ENCODE data around the gene LRRC8E. TPM values are rescaled to one million over a fixed set of nuclear protein-coding genes. Genes with fewer than 3 reads are reported as not detected.

Gene LRRC8E
- total RNA-seq, 1 donor from 2014 or later: not detected

- Mint-ChIP-seq H3K4me3 (peak overlapping the region; percentile 86), H3K27ac (peak overlapping the region; percentile 93), H3K4me1 (ENCODE audit: low read depth) (peaks cover 24% of the 10 kb centered on the region), H3K9me3 (no peaks in the 10 kb centered on the region), H3K27me3 (ENCODE audit: insufficient read depth) (peaks cover 12% of the 10 kb centered on the region), H3K36me3 (ENCODE audit: low read depth) (peaks cover 3% of the 10 kb centered on the region)
- intact Hi-C loops (cut with micrococcal nuclease): loop anchor here (2.0 kb wide), 1 partner anchor 725 kb away; no protein-coding TSS in a partner anchor
- no peak for DNase-seq (ENCODE audit: low spot score)
Measured at GRCh38 chr19:7921302-7921966, 33.1 kb downstream of the LRRC8E start.

DNA sequence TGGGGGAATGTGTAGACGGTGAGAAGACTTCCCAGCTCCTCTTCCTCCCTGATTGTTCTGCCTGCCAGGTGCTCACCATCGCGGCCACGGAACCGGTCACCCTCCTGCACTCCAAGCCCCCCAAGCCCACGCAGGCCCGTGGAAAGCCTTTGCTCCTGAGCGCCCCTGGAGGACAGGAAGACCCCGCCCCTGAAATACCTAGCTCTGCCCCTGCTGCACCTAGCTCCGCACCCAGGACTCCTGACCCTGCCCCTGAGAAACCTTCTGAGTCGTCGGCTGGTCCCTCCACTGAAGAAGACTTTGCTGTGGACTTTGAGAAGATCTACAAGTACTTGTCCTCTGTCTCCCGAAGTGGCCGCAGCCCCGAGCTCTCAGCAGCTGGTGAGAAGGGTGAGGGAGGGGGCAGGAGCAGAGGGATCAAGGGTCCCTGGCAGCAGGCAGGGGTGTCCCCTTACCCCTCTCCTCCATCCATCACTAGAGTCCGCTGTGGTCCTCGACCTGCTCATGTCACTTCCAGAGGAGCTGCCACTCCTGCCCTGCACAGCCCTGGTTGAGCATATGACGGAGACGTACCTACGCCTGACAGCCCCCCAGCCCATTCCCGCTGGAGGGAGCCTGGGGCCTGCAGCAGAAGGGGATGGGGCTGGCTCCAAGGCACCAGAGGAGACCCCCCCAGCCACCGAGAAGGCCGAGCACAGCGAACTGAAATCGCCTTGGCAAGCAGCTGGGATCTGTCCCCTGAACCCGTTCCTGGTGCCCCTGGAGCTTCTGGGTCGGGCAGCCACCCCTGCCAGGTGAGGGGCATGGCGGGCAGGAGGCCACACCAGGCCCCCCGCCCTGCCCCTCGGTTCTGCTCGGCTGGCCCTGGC, 33.9 kb downstream of the LRRC8E start:
- no peak for DNase-seq (ENCODE audit: low spot score)
- Mint-ChIP-seq H3K27ac (no peak overlapping the region), H3K27me3 (ENCODE audit: insufficient read depth) (peaks cover 12% of the 10 kb centered on the region), H3K4me1 (ENCODE audit: low read depth) (peaks cover 26% of the 10 kb centered on the region), H3K9me3 (no peaks in the 10 kb centered on the region), H3K4me3 (peak overlapping the region; percentile 86), H3K36me3 (ENCODE audit: low read depth) (peaks cover 5% of the 10 kb centered on the region)
- intact Hi-C loops (cut with micrococcal nuclease): loop anchor here (2.0 kb wide), 1 partner anchor 725 kb away; no protein-coding TSS in a partner anchor

GRCh38 chr19:7922836-7923195, 34.5 kb downstream of the LRRC8E start:
- Mint-ChIP-seq H3K27me3 (ENCODE audit: insufficient read depth) (peaks cover 12% of the 10 kb centered on the region), H3K4me1 (ENCODE audit: low read depth) (peaks cover 26% of the 10 kb centered on the region), H3K27ac (no peak overlapping the region), H3K9me3 (no peaks in the 10 kb centered on the region), H3K36me3 (ENCODE audit: low read depth) (peaks cover 5% of the 10 kb centered on the region), H3K4me3 (no peak overlapping the region)
- no peak for DNase-seq (ENCODE audit: low spot score)
- intact Hi-C loops (cut with micrococcal nuclease): no loop called here

DNA sequence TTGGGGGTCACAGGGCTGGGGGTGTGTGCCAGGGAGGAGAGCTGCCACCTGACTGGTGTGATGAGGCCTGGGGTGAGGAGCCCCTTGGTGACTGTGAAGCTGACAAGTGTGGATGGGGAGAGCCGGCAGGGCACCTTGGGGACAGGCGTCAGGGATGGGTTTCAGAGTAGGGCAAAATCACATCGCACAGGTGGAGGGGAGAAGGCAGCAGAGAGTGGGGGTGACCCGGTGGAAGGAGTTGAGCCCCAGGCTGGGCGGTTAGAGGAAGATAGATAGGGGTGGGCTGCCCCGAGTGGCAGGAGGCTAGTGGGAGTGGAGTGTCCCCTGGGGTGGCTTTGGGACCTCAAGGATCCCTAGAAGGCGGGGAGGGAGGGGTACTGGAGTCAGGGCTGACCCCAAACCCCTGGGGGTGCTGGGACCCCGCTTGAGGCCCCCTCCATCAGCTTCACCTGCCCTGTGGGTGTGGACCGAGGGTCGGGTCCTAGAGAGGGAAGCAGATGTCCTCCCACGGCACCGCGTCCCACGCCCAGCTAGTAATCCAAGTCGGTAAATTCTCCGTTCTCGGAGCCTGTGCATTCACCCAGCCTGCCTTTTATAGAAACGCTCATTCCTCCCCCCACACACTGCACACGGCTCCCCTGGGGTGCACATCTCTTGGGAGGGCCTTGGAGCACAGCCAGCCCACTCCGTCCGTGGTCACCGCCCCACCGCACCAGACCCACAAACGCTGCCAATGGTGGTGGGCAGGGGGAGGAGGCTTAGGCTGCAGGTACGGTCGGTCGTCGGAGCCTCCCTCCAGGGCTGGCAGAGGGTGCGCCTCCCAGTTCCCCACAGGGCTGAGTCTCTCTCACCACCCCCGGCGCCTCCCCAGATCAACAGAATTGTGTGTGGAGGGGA, 35.2 kb downstream of the LRRC8E start:
- Mint-ChIP-seq H3K4me3 (no peak overlapping the region), H3K4me1 (ENCODE audit: low read depth) (peaks cover 29% of the 10 kb centered on the region), H3K9me3 (no peaks in the 10 kb centered on the region), H3K27ac (no peak overlapping the region), H3K36me3 (ENCODE audit: low read depth) (peaks cover 7% of the 10 kb centered on the region), H3K27me3 (ENCODE audit: insufficient read depth) (peaks cover 9% of the 10 kb centered on the region)
- intact Hi-C loops (cut with micrococcal nuclease): loop anchor here (2.0 kb wide), 1 partner anchor 71 kb away; no protein-coding TSS in a partner anchor
- no peak for DNase-seq (ENCODE audit: low spot score)

DNA sequence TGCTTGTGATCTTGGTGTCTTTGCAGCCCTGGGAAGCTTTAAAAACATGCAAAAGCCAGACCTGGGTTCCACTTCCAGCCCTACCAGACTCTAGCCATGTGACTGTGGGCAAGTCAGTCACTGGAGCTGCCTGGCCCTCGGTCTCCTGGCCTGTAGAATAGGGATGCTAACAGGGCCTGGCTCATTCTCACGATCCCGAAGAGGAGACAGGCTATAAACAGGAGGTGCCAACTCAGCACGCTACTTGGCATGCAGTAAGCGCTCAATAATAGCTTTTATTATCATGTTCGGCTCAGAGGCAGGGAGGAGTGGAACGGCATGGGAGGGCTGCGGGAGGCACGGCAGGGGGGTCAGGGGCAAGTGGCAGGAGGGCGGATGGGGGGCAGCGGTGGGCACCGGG, 35.9 kb downstream of the LRRC8E start:
- peaks cover 9% of the 10 kb centered on the region for H3K27me3 Mint-ChIP-seq (ENCODE audit: insufficient read depth)
- intact Hi-C loops (cut with micrococcal nuclease): loop anchor here (2.0 kb wide), 1 partner anchor 71 kb away; no protein-coding TSS in a partner anchor
- peak overlapping the region; percentile 60 for H3K4me3 Mint-ChIP-seq
- H3K36me3 Mint-ChIP-seq (ENCODE audit: low read depth): peaks cover 7% of the 10 kb centered on the region
- H3K9me3 Mint-ChIP-seq: no peaks in the 10 kb centered on the region
- H3K4me1 Mint-ChIP-seq (ENCODE audit: low read depth): peaks cover 35% of the 10 kb centered on the region
- H3K27ac Mint-ChIP-seq: peak overlapping the region; percentile 44
- DNase-seq (ENCODE audit: low spot score): no peak

DNA sequence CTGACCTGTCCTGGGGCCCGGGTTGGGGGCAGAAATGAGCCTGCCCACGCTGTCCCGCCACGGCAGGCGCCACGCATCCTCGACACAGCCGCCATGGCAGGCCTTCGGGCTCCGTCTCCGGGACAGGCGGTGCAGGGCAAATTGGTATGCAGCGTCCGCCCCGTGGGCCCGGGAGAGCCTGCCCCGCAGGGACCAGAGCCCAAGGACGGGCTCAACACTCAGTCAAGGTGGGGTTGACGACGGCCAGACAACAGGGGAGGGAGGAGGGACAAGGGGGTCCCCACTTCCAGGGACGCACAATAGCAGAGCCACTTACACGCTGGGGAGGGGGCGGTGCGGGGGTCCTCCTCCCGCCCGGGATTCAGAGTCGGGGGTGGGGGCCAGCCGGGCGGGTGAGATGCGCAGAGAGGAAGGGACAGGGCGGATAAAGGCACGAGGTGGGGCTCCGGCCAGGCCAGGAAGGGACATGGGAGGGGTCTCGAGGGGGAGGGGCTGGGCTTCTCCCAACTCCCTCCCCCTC, 36.4 kb downstream of the LRRC8E start:
- Mint-ChIP-seq H3K4me3 (no peak overlapping the region), H3K27me3 (ENCODE audit: insufficient read depth) (peaks cover 7% of the 10 kb centered on the region), H3K36me3 (ENCODE audit: low read depth) (peaks cover 7% of the 10 kb centered on the region), H3K27ac (no peak overlapping the region), H3K4me1 (ENCODE audit: low read depth) (peaks cover 30% of the 10 kb centered on the region), H3K9me3 (no peaks in the 10 kb centered on the region)
- intact Hi-C loops (cut with micrococcal nuclease): loop anchor here (2.0 kb wide), 1 partner anchor 72 kb away; no protein-coding TSS in a partner anchor
- DNase-seq (ENCODE audit: low spot score): no peak

DNA sequence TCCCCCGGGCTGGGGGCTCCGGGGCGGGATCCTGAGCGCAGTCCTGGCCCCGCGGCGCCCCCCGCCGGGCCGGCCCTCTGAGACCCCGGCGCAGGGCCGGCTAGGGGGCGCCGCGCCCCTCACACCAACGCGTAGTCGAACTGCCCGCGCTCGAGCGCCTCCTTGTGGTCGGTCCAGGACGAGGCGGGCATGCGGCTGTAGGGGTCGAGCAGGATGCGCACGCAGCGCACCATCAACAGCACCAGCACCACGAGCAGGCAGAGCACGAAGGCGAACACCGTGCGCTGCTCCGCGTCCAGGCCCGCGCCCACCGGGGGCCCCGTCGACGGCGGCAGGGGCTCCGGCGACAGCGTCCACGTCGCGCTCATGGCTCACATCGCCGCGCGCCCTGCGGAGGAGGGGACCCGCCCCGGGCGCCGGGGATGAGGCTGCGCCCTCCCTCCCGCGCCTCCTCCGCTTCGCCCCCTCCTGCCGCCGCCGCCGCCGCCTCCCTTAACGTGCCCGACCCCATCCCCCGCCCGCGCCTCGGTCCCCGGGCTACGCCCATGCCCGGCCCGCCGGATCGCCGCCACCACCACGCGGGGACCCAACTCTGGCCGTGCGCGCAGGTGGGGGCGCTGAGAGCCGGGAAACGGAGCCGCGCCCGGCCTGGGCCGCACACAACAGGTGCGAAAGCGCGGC, 37.0 kb downstream of the LRRC8E start:
- Mint-ChIP-seq H3K27me3 (ENCODE audit: insufficient read depth) (peaks cover 4% of the 10 kb centered on the region), H3K4me1 (ENCODE audit: low read depth) (peaks cover 25% of the 10 kb centered on the region), H3K4me3 (peak overlapping the region; percentile 81), H3K27ac (peak overlapping the region; percentile 78), H3K36me3 (ENCODE audit: low read depth) (peaks cover 5% of the 10 kb centered on the region), H3K9me3 (no peaks in the 10 kb centered on the region)
- intact Hi-C loops (cut with micrococcal nuclease): loop anchor here (2.0 kb wide), 1 partner anchor 73 kb away; no protein-coding TSS in a partner anchor
- DNase-seq (ENCODE audit: low spot score): peak; percentile 71

DNA sequence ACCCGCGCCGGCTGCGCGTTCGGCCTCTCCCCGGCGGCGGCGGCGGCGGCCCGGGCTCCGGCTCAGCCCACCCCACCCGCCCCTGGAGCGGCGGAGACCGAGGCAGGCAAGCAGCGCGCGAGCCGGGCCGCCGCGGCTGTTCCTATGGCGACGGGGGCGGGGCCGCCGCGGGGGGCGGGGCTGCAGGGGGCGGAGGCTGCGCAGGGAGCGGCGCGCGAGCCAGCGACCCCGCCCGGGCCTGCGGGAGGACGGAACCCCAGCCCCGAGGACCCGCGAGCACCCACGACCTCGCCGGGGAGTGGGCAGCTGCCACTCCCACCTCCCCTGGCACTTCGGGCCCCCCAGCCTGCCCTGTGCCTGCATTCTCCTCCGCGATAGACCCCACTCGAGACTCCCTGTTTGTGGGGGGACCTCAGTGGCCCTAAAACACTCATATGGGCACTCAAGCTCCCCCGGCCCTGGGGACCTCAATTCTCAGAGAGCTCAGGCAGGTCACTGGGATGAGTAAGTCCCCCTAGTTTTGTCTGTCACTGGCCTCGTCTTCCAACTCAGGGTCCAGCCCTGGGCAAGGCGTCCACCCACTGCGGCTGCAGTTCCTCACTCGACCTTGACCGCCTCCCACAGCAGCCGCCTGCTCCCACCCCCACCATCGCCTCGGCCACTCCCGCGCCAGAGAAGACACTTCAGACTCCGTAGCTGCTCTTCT, 37.9 kb downstream of the LRRC8E start, which contains the start of gene CTXN1:
Gene CTXN1 (minus strand): TSS at position 115 of the 706 bp plus-strand sequence. CDS start 597 bp downstream, outside the sequence.
- peaks cover 20% of the 10 kb centered on the region for H3K4me1 Mint-ChIP-seq (ENCODE audit: low read depth)
- peak; percentile 70 for DNase-seq (ENCODE audit: low spot score)
- peak within 1 kb of the TSS; percentile 78 for H3K27ac Mint-ChIP-seq
- peaks cover 5% of the 10 kb centered on the region for H3K36me3 Mint-ChIP-seq (ENCODE audit: low read depth)
- intact Hi-C loops (cut with micrococcal nuclease): no loop called here
- H3K27me3 Mint-ChIP-seq (ENCODE audit: insufficient read depth): peaks cover 4% of the 10 kb centered on the region
- H3K9me3 Mint-ChIP-seq: no peaks in the 10 kb centered on the region
- peak within 1 kb of the TSS; percentile 81 for H3K4me3 Mint-ChIP-seq

GRCh38 chr19:7926727-7927604, 38.7 kb downstream of the LRRC8E start:
- intact Hi-C loops (cut with micrococcal nuclease): no loop called here

DNA sequence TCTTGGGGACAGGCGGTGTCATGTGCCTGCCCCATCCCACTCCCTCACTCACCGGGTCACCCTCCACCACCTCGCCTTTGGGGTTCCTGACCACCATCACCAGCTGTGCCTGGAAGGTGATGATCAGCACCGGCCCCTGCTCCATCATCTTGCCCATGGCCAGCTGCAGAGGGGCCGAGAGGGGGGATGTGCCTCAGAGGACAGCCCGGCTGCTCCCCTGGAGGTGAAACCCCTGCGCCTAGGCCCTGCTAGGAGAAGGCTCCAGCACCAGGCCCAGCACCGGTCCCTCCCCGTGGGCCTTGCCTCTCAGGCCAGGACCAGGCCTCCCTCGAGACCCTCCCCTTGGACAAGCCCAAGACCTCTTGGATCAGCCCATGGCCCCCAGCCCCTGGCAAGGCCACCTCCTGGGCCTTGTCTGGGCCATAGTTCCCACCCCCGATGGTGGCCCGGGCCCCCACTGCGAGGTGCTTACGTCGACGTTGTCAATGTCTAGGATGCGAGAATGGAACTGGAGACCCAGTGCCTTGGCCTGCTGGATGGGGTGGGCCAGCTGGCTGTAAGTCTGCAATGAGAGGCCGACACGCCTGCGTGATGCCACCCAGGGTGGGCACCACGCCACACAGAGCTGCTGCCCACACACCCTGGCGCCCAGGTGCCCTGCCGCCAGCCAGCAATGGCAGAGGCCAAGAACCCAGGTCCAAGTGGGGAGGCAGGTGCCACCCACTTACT, 39.5 kb downstream of the LRRC8E start:
- no peak for DNase-seq (ENCODE audit: low spot score)
- Mint-ChIP-seq H3K4me1 (ENCODE audit: low read depth) (peaks cover 14% of the 10 kb centered on the region), H3K27me3 (ENCODE audit: insufficient read depth) (peaks cover 4% of the 10 kb centered on the region), H3K36me3 (ENCODE audit: low read depth) (peaks cover 5% of the 10 kb centered on the region), H3K27ac (peak overlapping the region; percentile 40), H3K4me3 (no peak overlapping the region), H3K9me3 (no peaks in the 10 kb centered on the region)
- intact Hi-C loops (cut with micrococcal nuclease): no loop called here

More at GRCh38 chr19:7926727-7927604, 38.7 kb downstream of the LRRC8E start:
- Mint-ChIP-seq H3K27me3 (ENCODE audit: insufficient read depth) (peaks cover 4% of the 10 kb centered on the region), H3K9me3 (no peaks in the 10 kb centered on the region), H3K36me3 (ENCODE audit: low read depth) (peaks cover 5% of the 10 kb centered on the region), H3K27ac (peak overlapping the region; percentile 40), H3K4me3 (peak overlapping the region; percentile 57), H3K4me1 (ENCODE audit: low read depth) (peaks cover 17% of the 10 kb centered on the region)
- no peak for DNase-seq (ENCODE audit: low spot score)
